ENCODE data around the gene HTT.

Gene HTT

DNA sequence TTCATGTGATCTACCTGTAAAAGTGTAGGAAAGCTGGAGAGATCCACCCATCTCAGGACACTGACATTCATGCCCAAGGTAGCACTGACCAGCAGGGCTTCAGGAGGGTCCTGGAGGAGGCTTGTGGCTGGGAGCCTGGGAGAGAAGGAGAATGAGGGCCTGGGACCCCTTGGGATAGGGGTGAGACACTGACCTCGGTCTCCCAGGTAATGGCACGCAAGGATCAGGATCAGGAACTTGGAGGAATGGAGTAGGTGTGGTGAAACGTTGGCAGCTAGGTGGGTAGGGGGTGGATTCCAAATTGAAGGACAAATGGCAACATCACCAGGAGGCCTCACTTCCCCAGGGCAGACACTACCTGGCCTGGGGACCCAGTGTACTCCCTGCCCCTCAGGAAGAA lies 206.0 kb downstream of the HTT start:
- TF ChIP-seq CTCF (conservative IDR thresholded peaks at IDR 0.05): no peak
- H3K27ac ChIP-seq: peak overlapping the region; percentile 63

DNA sequence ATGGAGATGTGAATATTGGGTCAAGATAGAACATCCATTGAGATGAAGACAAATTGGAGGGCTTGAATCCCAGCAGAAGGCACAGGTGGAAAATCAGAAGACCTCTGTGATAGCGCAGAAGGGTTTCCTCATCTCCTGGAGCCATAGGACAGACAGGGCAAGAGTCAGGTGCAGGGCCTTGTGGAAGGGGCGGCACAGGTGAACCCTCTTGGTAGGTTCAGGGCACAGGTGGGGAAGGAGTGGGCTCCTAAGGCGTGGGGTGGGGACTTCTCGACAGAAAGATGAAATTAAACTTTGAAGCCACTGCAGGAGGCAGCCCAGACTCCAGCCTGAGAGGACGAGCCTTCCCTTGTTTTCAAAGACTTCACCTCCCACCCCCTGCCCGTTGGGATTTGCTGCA lies 209.0 kb downstream of the HTT start:
- no peak for TF ChIP-seq CTCF (conservative IDR thresholded peaks at IDR 0.05)
- no peak overlapping the region for H3K27ac ChIP-seq

DNA sequence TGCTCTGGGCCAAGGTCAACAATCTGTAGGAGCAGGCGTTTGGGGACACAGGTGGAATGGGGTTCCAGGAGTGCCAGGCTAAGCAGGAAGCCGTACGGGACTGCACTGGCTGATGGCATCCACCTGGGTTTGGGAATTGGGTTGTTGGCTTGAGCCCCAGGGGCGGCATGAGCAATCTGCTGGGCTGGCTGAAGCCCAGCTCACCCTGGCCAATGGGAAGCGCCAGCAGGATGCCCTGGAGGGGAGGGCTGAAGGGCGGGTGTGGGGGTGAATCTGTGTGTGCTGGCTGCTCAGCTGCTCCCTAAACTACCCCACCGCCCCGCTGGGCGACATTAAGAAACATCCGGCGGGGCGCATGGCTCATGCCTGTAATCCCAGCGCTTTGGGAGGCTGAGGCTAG lies 209.4 kb downstream of the HTT start:
- TF ChIP-seq CTCF (conservative IDR thresholded peaks at IDR 0.05): no peak
- no peak overlapping the region for H3K27ac ChIP-seq

DNA sequence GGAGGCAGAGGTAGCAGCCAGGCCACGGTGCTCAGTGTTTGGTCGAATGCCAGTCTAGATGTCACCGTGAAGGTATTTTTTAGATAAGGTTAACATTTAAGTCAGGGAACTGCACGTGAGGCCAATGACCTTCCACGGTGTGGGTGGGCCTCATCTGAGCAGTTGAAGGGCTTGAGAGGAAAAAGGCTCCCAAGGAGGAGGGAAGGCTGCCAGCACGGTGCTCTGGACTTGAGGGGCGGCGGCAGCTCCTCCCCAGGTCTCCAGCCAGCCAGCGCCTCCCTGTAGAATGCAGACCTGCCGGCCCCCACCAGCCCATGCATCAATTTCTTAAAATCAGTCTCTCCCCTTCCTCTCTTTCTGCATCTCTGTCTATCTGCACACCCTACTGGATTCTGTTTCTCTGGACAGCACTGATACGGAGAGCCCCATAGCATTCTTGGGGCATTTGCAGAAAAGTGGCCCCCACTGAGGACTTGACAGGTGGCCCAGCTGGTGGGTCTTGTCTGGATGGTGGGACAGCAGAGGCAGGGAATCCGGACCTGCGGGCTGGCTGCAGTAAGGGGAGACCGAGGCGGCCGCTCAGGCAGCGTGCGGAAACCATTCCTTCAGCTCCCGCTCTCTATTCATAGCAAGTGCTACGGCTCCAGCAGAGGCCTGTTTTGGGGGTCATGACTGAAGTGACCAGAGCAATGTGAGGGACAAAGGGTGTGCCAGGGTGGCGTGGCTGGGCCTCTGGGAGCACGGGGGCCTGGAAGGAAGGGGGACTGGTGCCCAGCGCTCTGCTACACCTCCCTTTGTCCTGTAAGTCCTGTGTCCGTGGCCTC lies 210.5 kb downstream of the HTT start:
- no peak overlapping the region for H3K27ac ChIP-seq
- TF ChIP-seq CTCF (conservative IDR thresholded peaks at IDR 0.05): no peak

GRCh38 chr4:3285558-3286334 lies 211.3 kb downstream of the HTT start:
- no peak overlapping the region for H3K27ac ChIP-seq
- no peak for TF ChIP-seq CTCF (conservative IDR thresholded peaks at IDR 0.05)

- TF ChIP-seq CTCF (conservative IDR thresholded peaks at IDR 0.05): no peak
Observed at GRCh38 chr4:3286335-3287175, 212.1 kb downstream of the HTT start.

More at GRCh38 chr4:3286335-3287175, 212.1 kb downstream of the HTT start:
- no peak overlapping the region for H3K27ac ChIP-seq
